ENCODE measurements around the gene SLC37A1.

The SLC37A1 gene

DNA sequence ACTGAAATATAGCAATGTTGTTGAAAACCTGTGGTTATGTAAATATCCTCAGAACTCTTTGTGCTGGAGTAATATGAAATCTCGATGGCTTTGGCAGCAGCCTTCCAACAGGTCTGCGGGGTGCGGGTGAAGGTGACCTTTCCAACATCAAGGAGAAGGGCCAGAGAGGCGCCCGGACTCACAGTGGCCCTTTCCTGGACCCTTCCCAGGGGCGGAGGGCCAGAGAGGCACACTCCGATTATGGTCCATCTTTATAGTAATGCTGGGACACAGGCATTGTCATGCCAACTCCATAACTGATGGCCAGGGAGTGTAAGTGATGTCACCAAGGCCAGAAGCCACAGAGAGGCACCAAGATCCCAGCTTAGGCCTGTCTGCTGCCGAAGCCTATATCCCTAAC is 18.1 kb downstream of the SLC37A1 start:
- DNase-seq, result no peak

DNA sequence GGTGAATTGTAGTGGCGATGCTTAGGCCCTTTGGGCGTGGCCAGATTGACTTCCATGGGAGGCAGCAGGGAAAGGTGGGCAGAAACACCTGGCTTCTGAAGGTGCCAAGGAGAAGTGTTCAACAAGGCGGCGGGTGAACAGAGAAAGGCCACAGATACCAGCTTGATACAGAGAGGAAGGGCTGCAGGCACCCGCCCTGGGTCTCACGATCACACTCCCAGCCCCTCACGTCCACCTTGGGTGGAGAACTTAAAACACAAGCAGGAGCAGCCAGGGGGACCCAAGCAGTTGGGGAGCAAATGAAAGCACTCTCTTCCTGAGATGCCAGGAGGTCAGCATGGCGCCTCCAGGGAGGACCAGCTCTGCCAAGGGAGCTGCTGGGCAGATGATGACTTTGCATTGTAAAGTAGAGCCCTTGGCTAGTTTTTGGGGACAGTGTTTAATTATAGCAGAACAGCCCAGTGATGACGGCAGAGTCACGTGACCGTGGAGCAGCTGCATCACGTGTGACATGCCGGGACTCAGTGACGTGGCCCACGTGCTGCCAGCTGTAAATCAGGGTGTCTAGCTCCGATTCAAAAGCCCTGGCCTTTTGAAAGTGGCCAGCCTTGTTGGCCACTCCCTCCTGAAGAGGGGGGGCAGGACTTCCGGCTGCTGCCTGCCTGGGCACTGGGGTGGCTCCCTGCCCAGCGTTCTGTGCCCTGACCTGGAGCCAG is 19.0 kb downstream of the SLC37A1 start:
- DNase-seq, result no peak

DNA sequence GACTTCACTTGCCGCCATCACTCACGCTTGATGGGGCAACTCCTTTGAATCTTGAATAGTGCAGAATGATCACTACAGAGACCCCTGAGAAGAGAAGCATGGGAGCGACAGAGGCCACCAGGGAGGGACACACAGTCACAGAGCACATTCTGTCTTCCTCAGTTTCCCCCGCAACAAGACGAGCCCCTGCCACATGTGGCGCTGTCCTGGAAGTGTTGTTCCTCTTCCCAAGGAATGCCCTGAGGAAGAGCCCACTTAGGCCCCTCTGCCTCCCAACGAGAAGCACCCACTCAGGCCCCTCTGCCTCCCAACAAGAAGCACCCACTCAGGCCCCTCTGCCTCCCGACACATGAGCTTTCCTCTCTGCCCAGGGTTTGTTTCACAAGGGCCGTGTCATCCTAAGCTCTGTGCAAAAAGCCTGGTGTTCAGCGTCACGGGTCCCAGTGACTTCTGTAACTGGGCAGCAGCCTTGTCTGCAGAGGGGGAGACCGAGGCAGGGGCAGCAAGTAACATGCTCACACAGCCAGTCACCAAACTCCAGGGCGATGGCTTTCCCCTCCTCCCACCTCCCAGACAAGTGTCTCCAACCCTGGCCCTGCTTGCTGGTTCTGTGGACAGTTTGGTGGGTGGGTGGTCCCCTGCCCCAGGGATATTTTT is 19.8 kb downstream of the SLC37A1 start:
- no peak for DNase-seq

DNA sequence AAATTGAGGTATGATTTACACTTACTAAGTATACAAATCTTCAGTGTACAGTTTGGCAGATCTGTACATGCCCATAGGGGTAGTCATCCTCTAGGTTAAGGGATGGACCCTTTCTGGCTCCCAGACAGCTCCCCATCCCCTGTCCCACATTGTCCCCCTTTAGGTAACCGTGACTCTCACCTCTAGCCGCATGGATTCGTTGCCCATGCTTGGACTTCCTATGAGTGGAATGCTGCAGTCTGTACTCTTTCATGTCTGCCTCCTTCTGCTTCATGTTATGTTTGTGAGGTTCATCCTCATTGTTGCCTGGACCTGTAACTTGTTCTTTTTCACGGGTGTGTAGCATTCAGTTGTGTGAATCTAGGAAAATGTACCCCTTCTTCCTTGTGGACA is 20.3 kb downstream of the SLC37A1 start:
- DNase-seq, result no peak

DNA sequence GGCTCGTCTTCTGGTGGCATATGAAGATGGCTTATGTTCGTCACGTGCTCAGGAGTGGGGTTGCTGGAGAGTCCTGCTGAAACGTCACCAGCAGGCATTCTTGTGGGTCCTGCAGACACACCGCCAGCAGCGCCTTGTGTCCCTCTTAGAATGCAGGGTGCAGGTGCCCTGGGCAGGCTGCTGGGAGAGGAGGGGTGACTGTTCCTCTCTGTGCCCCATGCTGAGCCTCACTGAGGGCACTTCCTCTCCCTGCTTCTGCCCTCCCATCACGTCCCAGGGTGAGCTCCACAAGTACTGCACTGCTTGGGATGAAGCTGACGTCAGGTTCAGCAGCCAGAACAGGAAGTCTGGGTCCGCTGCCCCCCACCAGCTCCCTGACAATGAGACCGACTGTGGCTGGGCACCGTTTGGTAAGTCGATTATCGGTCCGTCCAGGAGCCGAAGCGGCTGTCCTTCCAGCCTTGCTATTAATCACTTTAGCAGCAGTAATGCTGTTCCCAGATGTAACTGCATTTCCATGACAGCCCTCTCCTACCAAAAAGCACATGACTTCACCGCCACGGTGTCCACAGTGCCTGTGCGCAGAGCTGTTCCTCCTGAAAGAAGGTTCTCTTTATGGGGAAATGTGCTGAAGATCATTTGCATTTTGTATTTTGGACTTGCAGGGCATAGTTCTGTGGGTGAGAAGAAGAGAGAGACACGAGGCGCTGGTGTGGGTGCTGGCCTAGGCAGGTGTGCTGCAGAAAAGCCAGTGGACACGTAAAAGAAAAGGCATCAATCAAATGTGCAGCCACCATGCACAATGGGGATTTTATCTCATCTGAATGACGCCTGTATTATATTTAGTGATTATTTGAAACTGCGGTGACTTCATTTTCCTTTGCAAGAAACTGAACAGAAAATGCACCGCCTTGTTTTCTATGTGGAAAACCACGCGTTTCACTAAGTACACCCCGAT is 21.0 kb downstream of the SLC37A1 start:
- DNase-seq, result no peak

DNA sequence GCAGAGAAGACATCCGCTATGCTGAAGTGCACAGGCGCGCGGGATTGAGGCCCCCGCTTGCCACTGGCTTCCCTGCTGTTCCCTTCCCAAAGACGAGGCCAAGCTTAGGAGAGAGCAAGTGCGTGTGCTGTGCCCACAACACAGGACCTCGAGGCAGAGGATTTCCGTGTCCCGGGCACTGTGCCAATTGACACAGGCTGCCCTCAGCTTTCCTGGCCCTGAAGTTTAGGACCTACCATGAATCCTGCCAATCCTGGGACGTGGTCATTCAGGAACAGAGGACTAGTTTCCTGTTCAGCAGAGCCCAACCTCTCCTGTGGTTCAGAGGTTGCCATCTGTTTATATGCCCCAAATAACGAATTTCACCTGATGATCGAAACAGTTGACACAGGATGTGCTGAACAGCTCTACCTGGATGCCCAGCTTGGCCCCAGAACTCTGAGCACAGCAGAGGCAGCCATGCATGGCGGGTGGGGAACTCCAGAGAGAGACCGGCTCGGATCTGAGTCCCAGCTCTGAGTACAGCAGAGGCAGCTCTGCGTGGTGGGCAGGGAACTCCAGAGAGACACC is 22.0 kb downstream of the SLC37A1 start:
- no peak for DNase-seq

DNA sequence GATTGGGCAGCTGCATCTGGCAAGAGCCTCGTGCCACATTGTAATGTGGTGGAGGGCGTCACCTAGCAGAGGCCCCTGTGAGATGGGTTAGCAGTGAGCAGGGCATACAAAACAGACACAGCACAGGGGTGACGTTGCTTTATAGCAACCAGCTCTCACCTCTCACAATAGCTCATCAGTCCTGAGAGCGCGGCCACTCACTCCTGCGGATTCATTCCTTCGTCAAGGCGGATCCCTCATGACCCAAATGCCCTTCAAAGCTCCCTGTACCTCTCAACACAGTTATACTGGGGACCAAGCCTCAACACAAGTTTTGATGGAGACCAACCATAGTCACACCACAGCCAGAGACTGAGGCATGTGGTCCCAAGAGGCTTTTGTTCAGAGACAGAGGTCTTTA is 22.9 kb downstream of the SLC37A1 start:
- no peak for DNase-seq

DNA sequence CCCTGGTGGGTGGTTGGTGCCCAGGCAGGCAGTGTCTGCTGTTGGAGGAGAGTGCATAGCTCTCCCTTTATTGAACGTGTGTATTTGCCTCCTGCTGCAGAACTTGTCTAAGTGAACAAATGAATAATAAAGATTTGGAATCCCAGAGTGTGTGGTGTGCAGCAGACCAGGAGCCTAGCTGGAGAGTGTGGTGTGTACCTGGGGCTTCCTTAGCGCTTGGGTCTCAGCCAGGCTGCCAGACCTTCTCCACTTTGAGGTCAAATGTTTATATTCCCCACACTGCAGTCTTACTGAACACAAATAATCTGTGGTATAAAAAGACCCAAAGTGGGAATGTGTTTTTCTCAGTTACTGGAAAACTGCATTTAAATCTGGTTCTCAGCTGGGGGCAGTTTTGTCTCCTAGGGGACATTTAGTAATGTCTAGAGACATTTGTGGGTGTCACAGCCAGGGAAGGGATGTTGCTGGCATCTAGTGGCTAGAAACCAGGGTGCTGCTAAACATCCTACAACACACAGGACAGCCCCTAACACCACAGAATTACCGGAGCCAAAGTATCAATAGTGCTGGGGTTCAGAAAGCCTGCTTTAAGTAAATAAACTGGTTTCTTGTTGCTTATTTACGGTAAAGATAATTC is 23.6 kb downstream of the SLC37A1 start:
- no peak for DNase-seq

DNA sequence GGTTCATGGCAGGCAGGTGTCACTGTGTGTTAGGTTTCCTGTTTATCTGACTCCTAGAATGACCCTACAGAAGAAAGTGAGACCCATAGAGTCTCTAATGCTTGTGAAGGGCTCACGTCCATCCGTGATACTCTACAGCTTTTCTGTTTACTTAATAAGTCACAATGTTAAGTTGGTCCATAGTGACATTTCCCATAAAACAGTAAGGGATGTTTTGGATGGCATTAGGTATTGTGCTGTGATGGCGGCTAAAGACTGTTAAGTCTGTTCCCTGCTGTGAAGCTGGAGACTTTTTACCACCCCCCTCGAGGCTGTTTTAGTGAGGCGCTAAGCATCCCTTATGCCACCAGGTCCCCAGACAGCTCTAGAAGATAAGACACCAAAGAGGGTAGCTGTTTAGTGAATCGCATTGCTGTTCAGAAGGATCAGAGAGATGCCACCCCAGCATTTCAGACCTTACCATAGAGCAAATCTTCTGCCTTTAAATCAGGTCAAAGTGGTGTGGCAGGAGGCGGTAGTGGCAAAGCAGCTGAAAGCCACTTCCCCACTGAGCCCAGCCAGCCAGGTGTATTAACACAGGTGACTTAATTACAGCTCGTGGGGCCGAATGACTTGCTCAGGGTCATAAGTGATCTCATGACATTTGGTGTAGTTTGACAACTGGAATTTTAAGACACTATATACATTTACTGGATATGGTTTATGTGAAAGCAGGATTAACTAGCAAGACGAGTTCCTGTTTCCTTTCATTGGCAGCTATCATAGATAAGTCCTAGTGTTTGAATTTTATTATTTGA is 25.0 kb downstream of the SLC37A1 start:
- no peak for DNase-seq

DNA sequence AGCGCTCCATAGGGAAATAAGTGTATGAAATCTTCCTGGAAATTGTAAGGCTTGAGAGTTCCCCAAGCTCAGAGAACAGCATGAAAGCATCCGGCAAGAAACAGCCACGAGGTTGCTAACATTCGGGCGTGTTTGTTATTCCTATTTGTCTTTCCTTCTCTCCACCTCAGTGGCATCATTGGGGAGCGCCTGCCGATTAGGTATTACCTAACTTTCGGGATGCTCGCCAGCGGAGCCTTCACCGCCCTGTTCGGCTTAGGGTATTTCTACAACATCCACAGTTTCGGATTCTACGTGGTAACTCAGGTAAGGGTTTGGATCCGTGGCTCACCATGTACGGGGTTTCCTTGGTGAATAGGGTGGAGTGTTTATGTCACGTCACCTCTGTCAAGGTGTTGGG is 25.7 kb downstream of the SLC37A1 start:
- no peak for DNase-seq

DNA sequence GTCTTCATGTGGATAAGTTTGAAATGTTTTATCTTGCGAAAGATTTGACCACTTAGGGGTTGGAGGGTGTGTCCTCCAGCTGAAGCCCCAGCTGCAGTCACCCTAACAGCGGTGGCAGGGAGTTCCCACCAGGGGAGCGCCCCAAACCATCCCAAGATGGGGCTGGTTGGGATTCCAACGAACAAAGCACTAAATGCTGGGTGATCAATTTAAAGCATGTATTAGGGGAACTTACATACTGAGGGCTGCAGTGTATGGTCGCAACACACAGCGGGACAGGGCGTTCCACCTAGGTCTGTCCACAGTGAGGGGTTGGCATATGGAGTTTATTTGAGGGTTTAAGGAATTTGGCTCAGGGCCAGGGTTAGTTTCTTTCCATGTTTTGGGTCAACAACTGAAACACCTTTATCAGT is 26.3 kb downstream of the SLC37A1 start:
- no peak for DNase-seq

DNA sequence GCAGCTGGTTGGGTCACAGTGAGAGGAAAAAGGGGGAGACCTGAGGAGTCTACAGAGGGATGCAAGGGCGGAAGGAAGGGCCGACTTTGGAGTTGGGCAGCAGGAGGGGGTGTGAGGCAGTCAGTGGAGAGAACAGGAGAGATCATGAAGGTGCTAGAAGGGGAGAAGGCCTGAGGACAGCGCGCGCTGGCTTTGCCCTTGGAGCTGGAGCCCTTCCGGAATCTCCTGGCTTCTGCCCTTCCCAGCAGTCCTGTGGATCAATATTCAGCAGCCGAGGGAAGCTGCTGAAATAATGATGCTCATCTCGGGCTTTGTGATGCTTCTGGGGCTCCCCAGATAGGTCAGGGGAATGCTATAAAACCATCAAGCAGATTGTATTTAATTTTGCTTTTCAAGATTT is 26.7 kb downstream of the SLC37A1 start:
- DNase-seq, result no peak

DNA sequence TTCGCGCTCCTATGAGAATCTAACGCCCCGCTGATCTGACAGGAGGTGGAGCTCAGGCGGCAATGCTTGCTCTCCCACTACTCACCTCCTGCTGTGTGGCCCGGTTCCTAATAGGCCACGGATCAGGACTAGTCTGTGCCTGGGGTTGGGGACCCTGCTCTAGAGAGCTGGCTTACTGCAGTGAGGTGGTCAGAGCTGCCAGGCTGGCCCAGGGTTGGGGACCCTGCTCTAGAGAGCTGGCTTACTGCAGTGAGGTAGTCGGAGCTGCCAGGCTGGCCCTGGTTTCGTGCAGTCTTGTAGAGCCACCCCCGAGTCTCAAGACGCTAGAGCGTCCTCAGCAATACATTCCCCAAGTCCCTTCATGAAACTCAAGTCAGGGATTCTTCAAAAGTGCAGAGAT is 27.5 kb downstream of the SLC37A1 start:
- DNase-seq, result no peak

DNA sequence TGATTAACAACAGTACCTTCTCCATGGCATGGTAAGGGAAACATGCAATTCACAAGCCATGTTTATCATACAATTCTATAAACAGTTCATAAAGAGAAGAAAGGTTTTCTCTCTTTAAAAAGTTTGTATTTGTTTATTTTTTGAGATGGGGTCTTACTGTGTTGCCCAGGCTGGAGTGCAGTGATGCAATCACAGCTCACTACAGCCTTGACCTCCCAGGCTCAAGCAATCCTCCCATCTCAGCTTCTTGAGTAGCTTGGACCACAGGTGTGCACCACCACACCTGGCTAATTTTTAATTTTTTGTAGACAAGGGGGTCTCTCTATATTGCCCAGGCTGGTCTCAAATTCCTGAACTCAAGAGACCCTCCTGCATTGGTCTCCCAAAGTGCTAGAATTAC is 28.0 kb downstream of the SLC37A1 start:
- no peak for DNase-seq

DNA sequence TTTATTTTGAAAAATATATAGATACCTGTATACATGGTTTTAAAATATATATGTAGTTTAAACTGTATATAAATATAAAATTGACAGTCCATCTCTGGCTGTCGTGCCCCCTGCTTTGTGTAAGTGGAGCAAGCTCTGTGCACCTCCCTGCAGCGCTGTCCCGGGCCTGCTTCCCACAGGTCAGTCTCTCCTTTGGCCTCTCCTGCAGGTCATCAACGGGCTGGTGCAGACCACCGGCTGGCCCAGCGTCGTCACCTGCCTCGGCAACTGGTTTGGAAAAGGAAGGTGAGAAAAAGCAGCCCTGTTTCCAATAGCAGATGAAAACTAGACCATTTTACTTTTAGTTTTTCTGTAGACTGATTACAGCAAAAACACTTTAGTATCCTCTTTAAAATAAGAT is 28.5 kb downstream of the SLC37A1 start:
- no peak for DNase-seq

DNA sequence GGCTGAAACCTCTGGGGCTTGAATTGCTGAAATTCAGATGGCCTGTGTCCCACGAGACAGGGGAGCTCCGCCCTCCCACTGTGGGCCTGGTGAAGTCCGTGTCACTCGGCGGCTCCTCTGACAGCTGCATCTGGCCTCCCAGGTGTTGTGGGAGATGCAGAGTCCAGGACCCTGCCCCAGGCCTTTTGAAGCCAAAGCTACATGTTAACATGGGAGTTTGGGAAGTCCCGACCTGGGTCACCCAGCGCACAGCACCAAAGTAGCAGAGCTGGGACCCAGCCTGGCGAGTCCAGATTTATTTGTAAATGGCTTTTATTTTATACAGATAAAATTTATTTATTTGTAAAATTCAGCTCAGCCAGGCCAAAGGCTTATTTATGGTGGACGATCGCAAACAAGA is 28.9 kb downstream of the SLC37A1 start:
- no peak for DNase-seq

DNA sequence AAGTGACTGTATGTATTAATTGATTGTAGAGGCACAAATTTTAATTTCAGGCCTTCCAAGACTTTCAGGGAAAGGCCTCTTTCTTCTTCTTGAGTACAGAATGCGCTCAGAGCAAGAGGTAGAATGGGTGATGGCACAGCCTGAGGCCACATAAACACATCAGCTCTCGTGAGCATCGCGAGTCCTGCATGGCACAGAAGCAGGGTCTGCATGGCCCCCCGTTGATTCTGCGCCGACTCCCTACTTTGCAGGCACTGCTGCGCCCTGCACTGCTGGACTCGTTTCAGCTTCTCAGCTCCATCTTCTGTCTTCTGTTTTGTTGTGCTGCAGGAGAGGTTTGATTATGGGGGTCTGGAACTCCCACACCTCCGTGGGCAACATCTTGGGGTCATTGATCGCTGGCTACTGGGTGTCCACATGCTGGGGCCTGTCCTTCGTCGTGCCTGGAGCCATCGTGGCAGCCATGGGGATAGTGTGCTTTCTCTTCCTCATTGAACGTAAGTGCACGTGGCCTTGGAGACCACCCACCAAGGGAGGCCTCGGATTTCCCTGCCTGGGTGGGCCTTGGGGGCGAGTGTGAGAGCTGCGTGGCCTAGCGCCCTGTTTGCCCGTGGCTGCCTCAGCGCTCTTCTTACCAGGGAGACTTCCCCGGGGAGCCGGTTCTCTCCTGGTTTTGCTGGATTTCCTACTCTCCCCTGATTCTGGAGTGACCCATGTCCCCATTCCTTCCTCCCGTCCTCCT is 29.6 kb downstream of the SLC37A1 start:
- DNase-seq, result no peak

DNA sequence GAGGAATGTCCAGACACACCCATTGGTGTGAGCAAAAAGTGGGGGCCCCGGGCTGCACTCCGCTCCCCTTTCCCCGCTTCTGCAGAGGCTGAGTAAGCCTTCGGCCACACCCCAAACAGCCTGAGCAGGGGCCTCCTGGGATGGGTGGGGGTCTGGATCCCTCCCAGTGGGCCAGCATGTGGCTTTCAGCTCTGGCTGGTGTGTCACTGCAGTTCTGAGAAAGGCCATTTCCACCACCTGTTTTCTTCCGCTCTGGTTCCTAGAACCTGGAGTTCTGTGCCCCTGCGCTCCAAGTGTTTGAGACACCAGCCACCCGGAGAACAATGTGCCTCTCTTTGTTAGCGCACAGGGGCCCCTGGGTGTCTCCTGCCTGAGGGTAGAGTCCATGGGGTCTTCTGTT is 30.9 kb downstream of the SLC37A1 start:
- no peak for DNase-seq

DNA sequence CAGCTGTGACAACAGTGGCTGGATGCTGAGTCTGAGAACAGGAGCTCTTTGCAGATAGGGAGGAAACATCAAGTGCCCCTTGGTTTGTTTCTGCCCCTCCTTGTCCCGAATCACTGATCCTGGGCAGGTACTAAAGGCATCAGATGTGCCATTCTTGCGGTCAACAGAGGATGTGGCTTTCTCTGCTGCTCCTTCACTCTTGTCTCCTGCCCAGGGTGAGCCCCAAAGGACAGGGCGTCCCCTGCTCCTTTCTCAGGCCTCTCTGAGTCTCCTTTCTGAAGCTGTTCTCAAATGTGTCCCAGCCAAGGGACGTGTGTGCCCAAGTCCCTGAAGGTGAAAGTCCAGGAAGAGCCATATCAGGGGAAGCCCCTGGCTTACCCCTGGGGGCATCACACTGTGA is 31.7 kb downstream of the SLC37A1 start:
- DNase-seq, result no peak

DNA sequence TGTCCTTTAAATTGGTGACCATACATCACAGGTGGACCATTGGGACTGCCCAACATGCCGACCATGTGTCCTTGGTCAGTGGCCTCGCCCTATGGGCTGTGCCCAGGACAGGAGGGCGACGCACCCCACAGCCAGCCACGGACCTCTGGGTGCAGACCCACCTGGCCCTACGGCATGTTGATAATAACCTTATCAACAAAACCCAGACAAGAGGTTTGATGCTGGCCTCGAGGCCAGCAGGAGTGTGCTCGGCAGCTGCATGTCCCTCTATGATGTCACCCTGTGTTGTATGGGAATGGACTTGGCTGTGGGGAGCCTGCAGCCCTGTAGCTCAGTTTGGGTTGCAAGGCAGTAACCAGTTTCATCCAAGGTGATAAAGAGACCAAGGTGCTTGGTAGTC is 32.1 kb downstream of the SLC37A1 start:
- no peak for DNase-seq

DNA sequence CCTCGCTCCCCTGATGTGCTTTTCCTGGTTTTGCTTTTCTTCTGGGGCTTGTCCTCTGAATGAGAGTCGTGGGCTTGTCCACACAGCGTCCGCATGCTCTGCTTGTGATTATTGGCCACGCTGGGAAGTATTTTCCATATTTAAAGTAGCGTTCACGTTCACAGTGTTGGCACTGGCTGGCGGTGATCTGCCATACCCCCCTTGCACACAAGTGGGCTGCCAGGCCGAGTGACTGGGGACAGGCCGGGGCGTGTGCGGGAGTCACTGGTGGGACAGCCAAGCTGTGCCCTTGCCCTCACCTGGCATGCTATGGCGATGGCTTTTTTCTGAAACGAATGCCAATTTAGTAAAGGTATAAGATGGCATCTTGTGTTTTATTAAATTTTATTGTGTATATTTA is 32.8 kb downstream of the SLC37A1 start:
- no peak for DNase-seq
